ENCODE data around the gene MRO. TPM values are rescaled to one million over a fixed set of nuclear protein-coding genes. Genes with fewer than 3 reads are reported as not detected.

Gene MRO
- total and polyA plus RNA-seq, 2 of the 8 experiments (the other 6 are each of a cell fraction or from before 2014, with no cell fraction given) = 0.65 to 1.0 TPM

- Histone ChIP-seq H2BK120ac (replicated peaks; ENCODE audit: low read depth, low read length) (no peak overlapping the region), H3K79me1 (ENCODE audit: low read depth, low read length) (no peaks in the 10 kb centered on the region), H3K14ac (ENCODE audit: insufficient read length) (no peak overlapping the region), H3K27me3 (replicated peaks in 1 of 4; ENCODE audit: control insufficient read depth in 3 of 4, extremely low read depth in 1 of 4, insufficient read depth in 3 of 4, low read length in 3 of 4) (no peaks in the 10 kb centered on the region), H2AK5ac (ENCODE audit: low read depth, low read length) (no peak overlapping the region), H2BK5ac (ENCODE audit: low read depth, low read length) (no peak overlapping the region), H3K4me1 (replicated peaks in 1 of 4; ENCODE audit: control insufficient read depth in 3 of 4, insufficient read depth in 4 of 4, low read length in 3 of 4) (no peaks in the 10 kb centered on the region), H4K20me1 (replicated peaks in 1 of 2; ENCODE audit: control insufficient read depth in 1 of 2, insufficient read depth in 2 of 2, low read length in 2 of 2) (no peaks in the 10 kb centered on the region), H3K4me3 (ENCODE audit: extremely low read depth in 1 of 4, insufficient read depth in 2 of 4, low read depth in 3 of 4, low read length in 4 of 4) (no peak overlapping the region), H4K8ac (ENCODE audit: extremely low read depth, insufficient read depth, low read length) (no peak overlapping the region), H3K27ac (ENCODE audit: low read depth, low read length) (no peak overlapping the region), H3K23ac (ENCODE audit: insufficient read length) (no peak overlapping the region), H3K79me2 (ENCODE audit: control insufficient read depth in 1 of 2, insufficient read depth in 2 of 2, low read length in 2 of 2) (no peaks in the 10 kb centered on the region), H3K18ac (ENCODE audit: extremely low read depth, low read length) (no peak overlapping the region), H3K4me2 (ENCODE audit: insufficient read depth in 1 of 2, low read depth in 2 of 2, low read length in 2 of 2) (no peak overlapping the region), H4K5ac (ENCODE audit: insufficient read length, low read depth, low read length) (no peak overlapping the region), H3K9me3 (ENCODE audit: insufficient read depth in 2 of 2, low read depth in 1 of 2, low read length in 1 of 2) (no peaks in the 10 kb centered on the region), H2BK12ac (ENCODE audit: low read depth, low read length) (no peak overlapping the region), H3K9ac (replicated peaks in 1 of 4; ENCODE audit: extremely low read depth in 1 of 4, low read depth in 3 of 4, low read length in 3 of 4) (no peak overlapping the region), H3K23me2 (ENCODE audit: low read depth, low read length) (no peaks in the 10 kb centered on the region), H2BK15ac (ENCODE audit: low read length) (no peak overlapping the region), H4K91ac (replicated peaks; ENCODE audit: insufficient read length, low read length) (no peak overlapping the region), H2AFZ (ENCODE audit: low read length) (no peak overlapping the region), H3K4ac (replicated peaks; ENCODE audit: insufficient read length, low read depth, low read length) (no peak overlapping the region), H3K36me3 (ENCODE audit: control insufficient read depth in 2 of 4, insufficient read depth in 4 of 4, low read length in 3 of 4) (no peaks in the 10 kb centered on the region), H2BK20ac (ENCODE audit: low read length) (no peak overlapping the region), H3K56ac (replicated peaks; ENCODE audit: insufficient read length, low read depth, low read length) (no peak overlapping the region)
- POLR2A ChIA-PET (ENCODE audit: partially characterized antibody) = no interaction called here
- WGBS, 2 experiments (ENCODE audit: extremely low coverage in 1 of 2, insufficient coverage in 1 of 2, insufficient read length in 1 of 2, insufficient replicate concordance in 2 of 2, low coverage in 1 of 2, low lambda C conversion rate in 2 of 2, missing lambda C conversion rate in 1 of 2) = 95% methylated on average over 4 of the region's 5 CpGs; no CpG with 5 or more reads in 1 of the 2 experiments
- FAIRE-seq (no peak), DNase-seq (ENCODE audit: low read depth in 1 of 2, low spot score in 2 of 2) (no peak)
- CTCF ChIA-PET (ENCODE audit: partially characterized antibody) = interaction anchor here (0.7 to 1.7 kb wide), 3 partner anchors 12 to 206 kb away, joined by 3 to 5 read pairs (median 5); no protein-coding TSS in a partner anchor
- no peak for TF ChIP-seq SIRT6 (IDR thresholded peaks at IDR 0.05; ENCODE audit: low read length)
- TF ChIP-seq KDM4A (IDR thresholded peaks at IDR 0.05; ENCODE audit: low read depth, low read length, severe bottlenecking) = no peak
- no peak for TF ChIP-seq RAD21 (IDR thresholded peaks at IDR 0.05 in 1 of 2, conservative IDR thresholded peaks at IDR 0.05 in 1 of 2; ENCODE audit: low read depth in 2 of 2, low read length in 2 of 2)
- TF ChIP-seq ASH2L (IDR thresholded peaks at IDR 0.05; ENCODE audit: low read length) = no peak
- no peak for TF ChIP-seq KDM1A (IDR thresholded peaks at IDR 0.05; ENCODE audit: borderline replicate concordance, low read length)
- TF ChIP-seq RFX5 (IDR thresholded peaks at IDR 0.05; ENCODE audit: borderline replicate concordance, low read depth, low read length) = no peak
- no peak for TF ChIP-seq EZH2 (IDR thresholded peaks at IDR 0.05; ENCODE audit: low read depth, low read length, severe bottlenecking)
- no peak for TF ChIP-seq PHF8 (conservative IDR thresholded peaks at IDR 0.05; ENCODE audit: low read depth, low read length)
- no peak for TF ChIP-seq SIX5 (IDR thresholded peaks at IDR 0.05; ENCODE audit: low read depth, low read length)
- TF ChIP-seq SAP30 (IDR thresholded peaks at IDR 0.05; ENCODE audit: insufficient read depth, insufficient replicate concordance, low read length) = no peak
- TF ChIP-seq SRF (IDR thresholded peaks at IDR 0.05; ENCODE audit: low read depth, low read length) = no peak
- TF ChIP-seq SP4 (IDR thresholded peaks at IDR 0.05; ENCODE audit: low read length) = no peak
- TF ChIP-seq NRF1 (IDR thresholded peaks at IDR 0.05; ENCODE audit: low read depth, low read length) = no peak
- TF ChIP-seq SP2 (IDR thresholded peaks at IDR 0.05; ENCODE audit: low read length) = no peak
- no peak for TF ChIP-seq GABPA (IDR thresholded peaks at IDR 0.05; ENCODE audit: borderline replicate concordance, insufficient read depth, low read length)
These were observed 10.7 kb upstream of the MRO start for GRCh38 chr18:50830544-50830943.
